Astrocyte (in vitro differentiated cells and primary cell): ENCODE data around the gene LRMDA.

Experiments used
- EZH2 ChIP-seq: IDR thresholded peaks from 2 replicates; pipeline ENCODE4 v1.6.1; 2012; ENCODE audit warnings: mild to moderate bottlenecking, low read length, inconsistent platforms; ENCODE audit not compliant: insufficient read depth
- TF ChIP-seq, protein P1 (sequence below): IDR thresholded peaks from 2 replicates; pipeline ENCODE4 v1.5.1; 2011; ENCODE audit warnings: low read depth, mild to moderate bottlenecking, inconsistent platforms, low read length, moderate library complexity; ENCODE audit not compliant: insufficient read depth

DNA sequence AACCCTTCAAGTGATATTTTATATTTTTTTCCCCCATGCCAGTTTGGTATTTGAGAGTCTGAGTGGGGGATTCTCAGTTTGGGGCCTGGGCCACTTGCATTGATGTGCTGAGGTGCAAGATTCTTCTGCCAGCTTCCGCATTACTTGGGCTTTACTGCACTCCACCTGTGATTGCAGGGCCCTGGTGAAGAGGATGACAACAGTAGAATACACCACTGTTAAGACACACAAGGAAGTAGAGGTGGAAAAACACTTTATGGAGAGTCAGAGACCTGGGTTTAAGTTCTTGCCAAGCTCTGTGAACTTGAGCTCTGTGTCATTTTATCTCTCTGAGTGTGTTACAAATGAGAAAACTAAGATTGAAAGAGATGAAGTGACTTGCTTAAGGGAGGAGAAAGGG, 209.4 kb downstream of the LRMDA start:
- TF ChIP-seq EZH2 = no peak
- TF ChIP-seq, protein P1, sequence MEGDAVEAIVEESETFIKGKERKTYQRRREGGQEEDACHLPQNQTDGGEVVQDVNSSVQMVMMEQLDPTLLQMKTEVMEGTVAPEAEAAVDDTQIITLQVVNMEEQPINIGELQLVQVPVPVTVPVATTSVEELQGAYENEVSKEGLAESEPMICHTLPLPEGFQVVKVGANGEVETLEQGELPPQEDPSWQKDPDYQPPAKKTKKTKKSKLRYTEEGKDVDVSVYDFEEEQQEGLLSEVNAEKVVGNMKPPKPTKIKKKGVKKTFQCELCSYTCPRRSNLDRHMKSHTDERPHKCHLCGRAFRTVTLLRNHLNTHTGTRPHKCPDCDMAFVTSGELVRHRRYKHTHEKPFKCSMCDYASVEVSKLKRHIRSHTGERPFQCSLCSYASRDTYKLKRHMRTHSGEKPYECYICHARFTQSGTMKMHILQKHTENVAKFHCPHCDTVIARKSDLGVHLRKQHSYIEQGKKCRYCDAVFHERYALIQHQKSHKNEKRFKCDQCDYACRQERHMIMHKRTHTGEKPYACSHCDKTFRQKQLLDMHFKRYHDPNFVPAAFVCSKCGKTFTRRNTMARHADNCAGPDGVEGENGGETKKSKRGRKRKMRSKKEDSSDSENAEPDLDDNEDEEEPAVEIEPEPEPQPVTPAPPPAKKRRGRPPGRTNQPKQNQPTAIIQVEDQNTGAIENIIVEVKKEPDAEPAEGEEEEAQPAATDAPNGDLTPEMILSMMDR = no peak
